DOHH2 (cell line): ENCODE data around the gene CENPN.

Source experiments
- CTCF ChIP-seq: fragments of 200-600 bp; sonication (generic); IDR thresholded peaks from one replicate; pipeline ENCODE4 v1.5.1; 2014; ENCODE audit warnings: antibody characterized with exemption, mild to moderate bottlenecking, low read depth, low read length; ENCODE audit not compliant: poor library complexity, severe bottlenecking
- EZH2phosphoT487 ChIP-seq: fragments of 200-600 bp; sonication (generic); IDR thresholded peaks from 2 replicates; pipeline ENCODE4 v1.6.1; 2017; ENCODE audit warnings: borderline replicate concordance, mild to moderate bottlenecking, antibody characterized with exemption, low read length, moderate library complexity, mixed read lengths

DNA sequence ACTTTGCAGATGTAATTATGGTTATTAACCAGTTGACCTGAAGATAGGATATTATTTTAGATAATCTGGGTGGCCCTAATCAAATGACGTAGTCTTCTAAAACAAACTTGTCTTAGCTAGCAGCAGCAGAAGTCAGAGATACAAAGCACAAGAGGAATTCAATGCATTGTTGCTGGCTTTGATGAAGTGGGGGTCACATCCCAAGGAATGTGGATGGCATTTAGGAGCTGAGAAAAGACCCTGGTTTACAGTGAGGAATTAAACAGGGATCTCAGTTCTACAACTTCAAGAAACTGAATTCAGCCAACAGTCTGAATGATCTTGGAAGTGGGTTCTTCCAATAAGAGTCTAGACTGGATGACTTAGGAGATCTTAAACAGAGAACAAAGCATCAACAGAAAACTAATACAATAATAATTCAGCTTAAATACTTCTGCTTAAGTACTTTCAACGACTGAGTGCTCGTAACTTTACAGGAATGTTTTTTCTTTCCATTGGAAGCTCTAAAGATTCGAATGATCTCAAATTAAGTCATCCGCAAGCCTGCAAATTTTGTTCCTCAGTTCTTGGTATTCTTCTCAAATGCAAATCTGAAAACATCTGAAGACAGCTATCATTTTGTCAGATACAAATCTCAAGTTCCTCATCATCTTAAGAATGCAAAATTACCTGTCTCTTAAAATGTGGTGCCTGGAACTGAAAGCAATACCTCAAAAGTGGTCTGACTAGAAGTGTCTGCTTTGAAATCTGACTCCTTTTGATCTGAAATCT is 66.7 kb downstream of the CENPN start:
- no peak for TF ChIP-seq CTCF
- no peak for TF ChIP-seq EZH2phosphoT487
